ENCODE results near the gene NUP214.

DNA sequence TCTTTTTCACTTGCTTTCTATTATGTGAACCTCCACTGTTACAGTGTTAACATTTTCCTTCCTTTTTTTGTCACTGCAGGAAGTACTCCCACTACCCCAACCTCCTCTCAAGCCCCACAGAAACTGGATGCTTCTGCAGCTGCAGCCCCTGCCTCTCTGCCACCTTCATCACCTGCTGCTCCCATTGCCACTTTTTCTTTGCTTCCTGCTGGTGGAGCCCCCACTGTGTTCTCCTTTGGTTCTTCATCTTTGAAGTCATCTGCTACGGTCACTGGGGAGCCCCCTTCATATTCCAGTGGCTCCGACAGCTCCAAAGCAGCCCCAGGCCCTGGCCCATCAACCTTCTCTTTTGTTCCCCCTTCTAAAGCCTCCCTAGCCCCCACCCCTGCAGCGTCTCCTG is 18.8 kb downstream of the NUP214 start:
- TF ChIP-seq, protein P1, sequence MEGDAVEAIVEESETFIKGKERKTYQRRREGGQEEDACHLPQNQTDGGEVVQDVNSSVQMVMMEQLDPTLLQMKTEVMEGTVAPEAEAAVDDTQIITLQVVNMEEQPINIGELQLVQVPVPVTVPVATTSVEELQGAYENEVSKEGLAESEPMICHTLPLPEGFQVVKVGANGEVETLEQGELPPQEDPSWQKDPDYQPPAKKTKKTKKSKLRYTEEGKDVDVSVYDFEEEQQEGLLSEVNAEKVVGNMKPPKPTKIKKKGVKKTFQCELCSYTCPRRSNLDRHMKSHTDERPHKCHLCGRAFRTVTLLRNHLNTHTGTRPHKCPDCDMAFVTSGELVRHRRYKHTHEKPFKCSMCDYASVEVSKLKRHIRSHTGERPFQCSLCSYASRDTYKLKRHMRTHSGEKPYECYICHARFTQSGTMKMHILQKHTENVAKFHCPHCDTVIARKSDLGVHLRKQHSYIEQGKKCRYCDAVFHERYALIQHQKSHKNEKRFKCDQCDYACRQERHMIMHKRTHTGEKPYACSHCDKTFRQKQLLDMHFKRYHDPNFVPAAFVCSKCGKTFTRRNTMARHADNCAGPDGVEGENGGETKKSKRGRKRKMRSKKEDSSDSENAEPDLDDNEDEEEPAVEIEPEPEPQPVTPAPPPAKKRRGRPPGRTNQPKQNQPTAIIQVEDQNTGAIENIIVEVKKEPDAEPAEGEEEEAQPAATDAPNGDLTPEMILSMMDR (IDR thresholded peaks at IDR 0.05), result no peak
- TF ChIP-seq TCF7L2 (IDR thresholded peaks at IDR 0.05; ENCODE audit: low read depth, low read length), result no peak
- TF ChIP-seq POLR2AphosphoS5 (IDR thresholded peaks at IDR 0.05; ENCODE audit: low read depth, low read length), result no peak

Data from Panc1 (cell line).